ENCODE measurements around the gene MLN.

GRCh38 chr6:33802186-33802958 is 1.4 kb downstream of the MLN start:
- TF ChIP-seq CTCF (IDR thresholded peaks at IDR 0.05), result no peak
- TF ChIP-seq POLR2A (IDR thresholded peaks at IDR 0.05), result no peak
